Heart right ventricle (tissue), 16 donors: Measurements from ENCODE around the gene MTMR3. TPM values are rescaled to one million over a fixed set of nuclear protein-coding genes. Genes with fewer than 3 reads are reported as not detected.

Experiments used
- ATAC-seq, 8 donors: fragments of 200-7000 bp; cut with Tn5 transposase; one replicate each; pipeline ENCODE4 v1.9.1; 2020; ENCODE audit warnings: mild to moderate bottlenecking in 8 of 8, moderate library complexity in 8 of 8, moderate number of reproducible peaks in 1 of 8
- DNase-seq, 2 donors: peaks; one replicate each; pipeline ENCODE4 v3.0.0-alpha.2; 2020
- H3K27ac ChIP-seq, 10 donors: fragments of 200-600 bp; sonication (generic) in 2 of 10; one replicate each; pipeline versions ENCODE4 v1.5.0 to v1.8.0; 2020 to 2022; ENCODE audit warnings: mild to moderate bottlenecking in 3 of 10
- H3K27me3 ChIP-seq, 7 donors: fragments of 200-600 bp; one replicate each; pipeline ENCODE4 v1.8.0; 2021 to 2022; ENCODE audit warnings: mild to moderate bottlenecking in 2 of 7
- H3K36me3 ChIP-seq, 9 donors: fragments of 200-600 bp; sonication (generic) in 1 of 9; one replicate each; pipeline versions ENCODE4 v1.5.0 to v1.8.0; 2020 to 2022; ENCODE audit warnings: mild to moderate bottlenecking in 2 of 9
- H3K4me1 ChIP-seq, 9 donors: fragments of 200-600 bp; sonication (generic) in 1 of 9; one replicate each; pipeline versions ENCODE4 v1.5.0 to v1.8.0; 2020 to 2022; ENCODE audit warnings: mild to moderate bottlenecking in 4 of 9
- H3K4me3 ChIP-seq, 10 donors: fragments of 200-600 bp; sonication (generic) in 2 of 10; one replicate each; pipeline versions ENCODE4 v1.5.0 to v1.8.0; 2020 to 2022; ENCODE audit warnings: mild to moderate bottlenecking in 7 of 10, moderate library complexity in 2 of 10
- H3K9me3 ChIP-seq, 11 donors: fragments of 200-600 bp in 10 of 11; sonication (generic) in 2 of 11; one replicate each; pipeline versions ENCODE4 v1.5.0 to v1.8.0; 2013 to 2022; ENCODE audit warnings: mild to moderate bottlenecking in 2 of 11, control low read depth in 1 of 11, moderate library complexity in 1 of 11
- CTCF ChIP-seq, 9 donors: fragments of 200-600 bp; sonication (generic) in 2 of 9; IDR thresholded peaks; one replicate each; pipeline versions ENCODE4 v1.5.0 to v1.8.0; 2021 to 2022; ENCODE audit warnings: antibody characterized with exemption in 9 of 9, mild to moderate bottlenecking in 5 of 9, moderate library complexity in 1 of 9
- WGBS, 2 donors: extraction: QIAGEN DNeasy Blood & Tissue Kit; methylation state at CpG; one replicate each; pipeline ENCODE4 v1.1.7; 2013; ENCODE audit warnings: inconsistent platforms in 1 of 2; 5-methylcytosine and 5-hydroxymethylcytosine counted together
- intact Hi-C, 10 donors: fragments of 100-400 bp; cut with DNase I; formaldehyde crosslinking; loops; one replicate each; pipeline versions ENCODE4 v1.11.1 to v1.14.2; 2022
- polyA plus RNA-seq, 2 donors: library from polyadenylated mRNA; stranded (reverse); fragments of 200-250 nt; gene quantifications; one replicate each; pipeline ENCODE4 v1.2.3, GENCODE V29; 2013
- total RNA-seq, 10 donors: library from RNA; stranded (reverse); fragmentation: NEBNext Ultra II Directional in 3 of 10; extraction: Animal tissue kit (Norgen Biotek cat#: 25700) in 3 of 10; gene quantifications; one replicate each; pipeline versions ENCODE4 v1.2.1 to v1.2.4, GENCODE V29; 2021 to 2023
- donor health status: Arrhythmogenic right ventricular cardiomyopathy.
- donor health status: ischemic (EF 13 %, LVEDD 7.1; RV severe dilation, severe dysfunction).
- donor health status: healthy with polysubstance abuse.
- donor health status: DM: no; HTN: yes; CAD: no.
- donor health status: DM: no; HTN: no; CAD: no.
- donor health status: ischemic (EF 25% LVEDD 6.9; RV normal size, moderate dysfunction).
- donor health status: ischemic (EF 25% LVEDD 5.7; RV mildly dilated, moderate dysfunction).
- donor health status: healthy.
- donor health status: DM: yes; HTN: yes; CAD: no.
- donor health status: Ischemic cardiomyopathy.
- donor health status: ischemic (EF 35%, LVEDD 5.7; RV mildly dilated, moderate dysfunction).
- donor health status: nonischemic (EF 11% LVEDD 7.7; RV severe dilation, severe dysfunction).
- donor health status: DM: yes; HTN: yes; CAD: no.
- donor health status: PGD.
- donor health status: ischemic (EF 29% LVEDD 5.4; RV normal size, mild dysfunction).
- donor health status: nonischemic (EF 23%, LVEDD 6.1; RV moderate dilation, normal function).

Gene MTMR3
- total and polyA plus RNA-seq, 12 donors: 9.8 to 42.9 (median 34.6) TPM

GRCh38 chr22:29975494-29975893 lies 92.5 kb downstream of the MTMR3 start:
- intact Hi-C loops: no loop called here
- Histone ChIP-seq H3K27ac (no peak overlapping the region), H3K4me1 (peaks cover 0 to 31% (median 16%) of the 10 kb centered on the region in 9 donors), H3K36me3 (peaks cover 0 to 61% (median 13%) of the 10 kb centered on the region in 9 donors), H3K4me3 (no peak overlapping the region), H3K9me3 (no peaks in the 10 kb centered on the region), H3K27me3 (no peaks in the 10 kb centered on the region)
- no peak for ATAC-seq
- 92 to 98% methylated on average over 7 of the region's 7 CpGs for WGBS, 2 donors
- no peak for TF ChIP-seq CTCF (IDR thresholded peaks at IDR 0.05)
- no peak for DNase-seq

GRCh38 chr22:29977107-29977506 lies 94.1 kb downstream of the MTMR3 start:
- WGBS, 2 donors: 95 to 97% methylated on average over 3 of the region's 3 CpGs
- H3K27ac ChIP-seq: no peak overlapping the region
- no peaks in the 10 kb centered on the region for H3K9me3 ChIP-seq
- ATAC-seq (no peak), DNase-seq (no peak)
- H3K4me1 ChIP-seq: peaks cover 0 to 36% (median 16%) of the 10 kb centered on the region in 9 donors
- H3K27me3 ChIP-seq: no peaks in the 10 kb centered on the region
- peaks cover 0 to 60% (median 13%) of the 10 kb centered on the region in 9 donors for H3K36me3 ChIP-seq
- no peak overlapping the region for H3K4me3 ChIP-seq
- intact Hi-C loops: no loop called here
- TF ChIP-seq CTCF (IDR thresholded peaks at IDR 0.05): no peak

GRCh38 chr22:29979777-29980321 lies 96.9 kb downstream of the MTMR3 start:
- Histone ChIP-seq H3K36me3 (peaks cover 0 to 79% (median 9%) of the 10 kb centered on the region in 9 donors), H3K27ac (no peak overlapping the region), H3K9me3 (no peaks in the 10 kb centered on the region), H3K4me3 (no peak overlapping the region), H3K4me1 (peaks cover 0 to 24% (median 4%) of the 10 kb centered on the region in 9 donors), H3K27me3 (no peaks in the 10 kb centered on the region)
- no peak for TF ChIP-seq CTCF (IDR thresholded peaks at IDR 0.05)
- no peak for ATAC-seq
- intact Hi-C loops: no loop called here
- 72 to 78% methylated on average over 3 of the region's 3 CpGs for WGBS, 2 donors
- DNase-seq: no peak

- no peak for DNase-seq
- H3K4me3 ChIP-seq: no peak overlapping the region
- H3K27me3 ChIP-seq: no peaks in the 10 kb centered on the region
- TF ChIP-seq CTCF (IDR thresholded peaks at IDR 0.05): no peak
- H3K36me3 ChIP-seq: peaks cover 0 to 95% (median 8%) of the 10 kb centered on the region in 9 donors
- no peak for ATAC-seq
- no peaks in the 10 kb centered on the region for H3K9me3 ChIP-seq
- intact Hi-C loops: no loop called here
- H3K27ac ChIP-seq: no peak overlapping the region
- H3K4me1 ChIP-seq: peaks cover 0 to 24% (median 4%) of the 10 kb centered on the region in 9 donors
- 97% methylated on average over 10 of the region's 10 CpGs for WGBS, 2 donors
Observed at GRCh38 chr22:29983296-29983917, 100.4 kb downstream of the MTMR3 start.
